ACC112 (cell line): ENCODE measurements around the gene ZFC3H1.
A peak's percentile ranks its signal among the peaks of the same experiment; 100 is the strongest.

Source experiments
- H2AFZ ChIP-seq: fragments of 200-600 bp; sonication (generic); one replicate; pipeline ENCODE4 v1.6.0; 2017; ENCODE audit warnings: antibody characterized with exemption, low read length; ENCODE audit not compliant: unreplicated experiment
- H3K27ac ChIP-seq: fragments of 200-600 bp; sonication (generic); 2 replicates; pipeline ENCODE4 v1.5.1; 2014; ENCODE audit warnings: low read depth, mild to moderate bottlenecking, antibody characterized with exemption, low read length, moderate library complexity
- H3K27me3 ChIP-seq: fragments of 200-600 bp; sonication (generic); 2 replicates; pipeline ENCODE4 v1.6.1; 2014; ENCODE audit warnings: mild to moderate bottlenecking, antibody characterized with exemption, low read length, moderate library complexity, mixed read lengths; ENCODE audit not compliant: insufficient read depth
- H3K36me3 ChIP-seq: fragments of 200-600 bp; sonication (generic); 2 replicates; pipeline ENCODE4 v1.6.1; 2016; ENCODE audit warnings: mild to moderate bottlenecking, antibody characterized with exemption, low read length, moderate library complexity, mixed read lengths; ENCODE audit not compliant: insufficient read depth
- H3K4me1 ChIP-seq: fragments of 200-600 bp; sonication (generic); one replicate; pipeline ENCODE4 v1.6.1; 2016; ENCODE audit warnings: low read length, mixed read lengths; ENCODE audit not compliant: insufficient read depth, unreplicated experiment, control insufficient read depth
- H3K4me3 ChIP-seq: fragments of 200-600 bp; sonication (generic); 2 replicates; pipeline ENCODE4 v1.5.1; 2014; ENCODE audit warnings: mild to moderate bottlenecking, low read depth, low read length
- H3K79me2 ChIP-seq: fragments of 200-600 bp; sonication (generic); one replicate; pipeline ENCODE4 v1.6.0; 2016; ENCODE audit warnings: low read length; ENCODE audit not compliant: control insufficient read depth, unreplicated experiment, insufficient read depth

Gene ZFC3H1

GRCh38 chr12:71683633-71684032, 20.0 kb upstream of the ZFC3H1 start:
- no peaks in the 10 kb centered on the region for H3K36me3 ChIP-seq
- H2AFZ ChIP-seq = no peak overlapping the region
- no peaks in the 10 kb centered on the region for H3K27me3 ChIP-seq
- no peak overlapping the region for H3K27ac ChIP-seq
- H3K4me3 ChIP-seq = no peak overlapping the region
- H3K79me2 ChIP-seq = peaks cover 9% of the 10 kb centered on the region
- H3K4me1 ChIP-seq = peaks cover 10% of the 10 kb centered on the region

DNA sequence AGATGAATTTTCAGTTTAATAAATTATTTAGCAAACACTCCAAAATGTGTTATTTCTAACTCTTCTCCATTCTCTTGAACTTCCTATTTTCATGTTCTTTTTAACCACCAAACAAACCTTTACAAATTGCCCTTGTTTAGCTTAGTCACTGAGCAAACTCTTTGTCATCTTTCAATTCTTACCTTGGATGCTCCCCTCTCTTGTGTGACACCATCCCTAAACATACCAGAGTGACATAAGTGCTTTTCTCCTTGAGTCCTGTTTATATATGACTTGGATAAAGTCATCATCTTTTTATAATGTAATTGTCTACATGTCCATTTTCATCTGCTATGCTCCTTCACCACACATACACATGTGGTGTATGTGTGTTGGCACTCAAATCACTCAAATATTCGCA, 18.8 kb upstream of the ZFC3H1 start:
- Histone ChIP-seq H3K4me3 (no peak overlapping the region), H2AFZ (no peak overlapping the region), H3K4me1 (peaks cover 6% of the 10 kb centered on the region), H3K27me3 (no peaks in the 10 kb centered on the region), H3K36me3 (no peaks in the 10 kb centered on the region), H3K79me2 (peaks cover 5% of the 10 kb centered on the region), H3K27ac (no peak overlapping the region)

GRCh38 chr12:71671816-71672215, 8.2 kb upstream of the ZFC3H1 start:
- H3K4me3 ChIP-seq = no peak overlapping the region
- H3K4me1 ChIP-seq = no peaks in the 10 kb centered on the region
- H3K36me3 ChIP-seq = no peaks in the 10 kb centered on the region
- no peak overlapping the region for H2AFZ ChIP-seq
- H3K79me2 ChIP-seq = no peaks in the 10 kb centered on the region
- H3K27ac ChIP-seq = no peak overlapping the region
- H3K27me3 ChIP-seq = no peaks in the 10 kb centered on the region

- Histone ChIP-seq H3K79me2 (peaks cover under 1% of the 10 kb centered on the region), H3K4me3 (no peak overlapping the region), H2AFZ (no peak overlapping the region), H3K27ac (no peak overlapping the region), H3K4me1 (no peaks in the 10 kb centered on the region), H3K27me3 (no peaks in the 10 kb centered on the region), H3K36me3 (no peaks in the 10 kb centered on the region)
These were observed 7.7 kb upstream of the ZFC3H1 start for GRCh38 chr12:71671311-71671710.

GRCh38 chr12:71666259-71666658, 2.6 kb upstream of the ZFC3H1 start:
- no peak overlapping the region for H2AFZ ChIP-seq
- no peaks in the 10 kb centered on the region for H3K27me3 ChIP-seq
- H3K79me2 ChIP-seq = peaks cover 41% of the 10 kb centered on the region
- no peak overlapping the region for H3K4me3 ChIP-seq
- no peak overlapping the region for H3K27ac ChIP-seq
- H3K4me1 ChIP-seq = peaks cover 9% of the 10 kb centered on the region
- H3K36me3 ChIP-seq = no peaks in the 10 kb centered on the region

DNA sequence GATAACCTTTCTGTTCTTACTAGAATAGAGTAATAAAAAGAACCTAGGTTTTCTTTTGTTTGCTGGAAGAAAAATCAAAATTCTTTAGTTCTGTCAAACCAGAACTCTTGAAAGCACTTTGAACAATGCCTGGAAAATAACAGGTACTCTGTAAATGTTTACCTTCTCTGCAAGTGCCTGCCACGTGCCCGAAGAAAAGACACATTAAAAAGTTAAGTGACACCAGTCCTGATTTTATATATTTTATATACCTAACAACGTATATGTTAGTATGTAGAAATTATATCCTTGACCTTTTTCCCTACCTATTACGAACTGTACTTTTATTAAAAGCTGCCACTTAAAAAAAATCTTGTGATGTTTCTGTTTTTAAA, 1.4 kb upstream of the ZFC3H1 start:
- Histone ChIP-seq H3K79me2 (peaks cover 48% of the 10 kb centered on the region), H3K36me3 (peaks cover 4% of the 10 kb centered on the region; the same call in 1 of the 2 replicates), H2AFZ (peak overlapping the region; percentile 82), H3K4me3 (peak overlapping the region; percentile 96), H3K27me3 (no peaks in the 10 kb centered on the region), H3K27ac (peak overlapping the region; percentile 89), H3K4me1 (peaks cover 15% of the 10 kb centered on the region)

DNA sequence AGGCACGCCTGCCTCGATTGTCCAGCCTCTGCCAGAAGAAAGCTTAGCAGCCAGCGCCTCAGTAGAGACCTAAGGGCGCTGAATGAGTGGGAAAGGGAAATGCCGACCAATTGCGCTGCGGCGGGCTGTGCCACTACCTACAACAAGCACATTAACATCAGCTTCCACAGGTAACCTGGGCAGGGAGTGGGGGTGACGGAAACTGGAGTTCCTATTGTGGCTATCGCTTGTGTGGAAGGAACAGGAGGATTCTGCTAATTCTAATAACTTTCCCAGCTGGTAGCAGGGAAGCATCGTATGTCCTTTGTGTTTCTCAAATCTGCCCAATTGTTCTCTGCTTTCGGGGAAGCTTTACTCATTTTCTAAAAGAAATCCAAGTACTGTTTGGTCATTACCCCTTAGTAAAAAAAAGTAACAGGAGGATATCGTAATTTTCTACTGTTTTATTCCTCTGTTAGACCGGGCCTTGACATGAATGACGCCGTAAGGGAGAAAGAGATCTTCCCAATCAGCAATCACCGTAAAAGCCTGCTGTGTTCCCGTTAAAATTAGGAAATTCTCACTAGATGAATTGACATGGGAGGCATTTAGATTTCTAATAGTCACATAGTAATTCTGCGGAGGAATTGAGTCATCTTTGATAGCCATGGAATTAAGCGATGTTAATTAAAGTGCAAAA, 902 bp upstream of the ZFC3H1 start:
- Histone ChIP-seq H3K27me3 (no peaks in the 10 kb centered on the region), H3K4me3 (peak overlapping the region; percentile 96), H3K4me1 (peaks cover 19% of the 10 kb centered on the region), H3K79me2 (peaks cover 53% of the 10 kb centered on the region), H3K36me3 (peaks cover 9% of the 10 kb centered on the region), H2AFZ (peak overlapping the region; percentile 82), H3K27ac (peak overlapping the region; percentile 89)

GRCh38 chr12:71662849-71663560, 643 bp downstream of the ZFC3H1 start:
- Histone ChIP-seq H3K4me1 (peaks cover 21% of the 10 kb centered on the region), H3K36me3 (peaks cover 22% of the 10 kb centered on the region), H3K27ac (peak overlapping the region; percentile 89), H3K4me3 (peak overlapping the region; percentile 96), H2AFZ (peak overlapping the region; percentile 10), H3K27me3 (no peaks in the 10 kb centered on the region), H3K79me2 (peaks cover 68% of the 10 kb centered on the region)

DNA sequence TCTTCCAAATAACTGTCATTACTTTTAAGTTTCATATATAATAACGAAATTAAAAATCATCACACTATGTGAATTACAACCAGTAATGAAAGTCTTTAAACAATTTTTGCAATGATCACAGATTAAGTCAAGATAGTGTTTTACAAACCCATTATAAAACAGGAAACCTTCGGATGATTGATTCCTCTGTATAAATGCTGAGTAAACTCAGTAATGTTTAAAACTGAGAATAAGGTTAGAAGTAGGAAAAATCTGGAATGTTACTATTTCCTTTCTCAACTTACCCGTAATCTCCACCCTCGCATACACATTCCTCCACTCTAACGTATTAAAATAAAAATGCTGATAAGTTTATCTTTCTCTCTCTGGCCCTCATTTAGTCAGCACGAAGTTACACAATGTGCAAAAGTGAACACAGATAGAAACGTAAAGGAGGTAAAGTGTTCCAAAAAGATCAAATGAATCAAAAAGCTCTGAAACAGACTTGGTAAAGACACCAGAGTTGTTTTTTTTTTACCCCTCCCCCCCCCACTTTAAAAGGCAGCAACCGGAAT, 1.6 kb downstream of the ZFC3H1 start:
- Histone ChIP-seq H3K36me3 (peaks cover 28% of the 10 kb centered on the region), H3K27me3 (no peaks in the 10 kb centered on the region), H3K27ac (peak overlapping the region; percentile 89), H3K4me1 (peaks cover 21% of the 10 kb centered on the region), H3K4me3 (peak overlapping the region; percentile 96), H2AFZ (no peak overlapping the region), H3K79me2 (peaks cover 74% of the 10 kb centered on the region)

DNA sequence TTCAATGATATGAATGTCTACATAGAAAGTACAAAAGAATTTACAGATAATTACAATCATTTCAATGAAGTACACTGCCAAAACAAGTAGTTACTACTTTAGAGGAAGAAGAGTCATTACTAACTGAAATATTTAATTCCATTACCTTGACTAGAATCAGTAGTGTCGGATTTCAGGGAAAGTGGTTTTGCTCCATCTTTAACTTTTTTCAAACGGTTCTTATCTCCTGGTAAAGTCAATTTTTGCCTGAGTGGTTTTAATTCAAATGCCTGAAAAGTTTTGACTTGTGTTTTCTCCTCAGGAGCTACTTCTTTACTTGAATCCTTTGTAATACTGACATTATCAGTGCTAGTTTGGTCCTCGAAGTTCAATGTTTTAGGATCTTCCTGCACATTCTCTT, 6.9 kb downstream of the ZFC3H1 start:
- peaks cover 77% of the 10 kb centered on the region for H3K36me3 ChIP-seq
- H3K4me1 ChIP-seq = peaks cover 17% of the 10 kb centered on the region
- peaks cover 88% of the 10 kb centered on the region for H3K79me2 ChIP-seq
- peak overlapping the region; percentile 15; the same call in 1 of the 2 replicates for H3K4me3 ChIP-seq
- no peaks in the 10 kb centered on the region for H3K27me3 ChIP-seq
- no peak overlapping the region for H2AFZ ChIP-seq
- H3K27ac ChIP-seq = no peak overlapping the region

DNA sequence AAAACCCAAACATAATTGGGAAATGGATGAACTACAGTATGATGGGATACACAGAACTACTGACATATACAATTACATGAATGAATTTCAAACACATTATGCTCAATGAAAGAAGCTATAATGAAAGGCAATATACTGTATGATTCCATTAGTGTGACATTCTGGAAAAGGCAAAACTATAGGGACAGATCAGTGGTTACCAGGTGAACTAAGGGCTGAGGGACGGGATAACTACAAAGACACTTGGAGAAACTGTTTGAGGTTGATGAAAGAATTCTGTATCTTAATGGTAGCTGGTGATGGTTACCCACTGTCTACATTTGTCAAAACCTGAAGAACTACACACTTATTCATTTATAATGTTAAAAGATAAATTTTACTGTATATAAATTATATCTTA, 7.7 kb downstream of the ZFC3H1 start:
- H3K4me1 ChIP-seq = peaks cover 17% of the 10 kb centered on the region
- H3K27ac ChIP-seq = no peak overlapping the region
- H3K79me2 ChIP-seq = peaks cover 92% of the 10 kb centered on the region
- peak overlapping the region; percentile 23; the same call in 1 of the 2 replicates for H3K4me3 ChIP-seq
- H3K36me3 ChIP-seq = peaks cover 81% of the 10 kb centered on the region
- H3K27me3 ChIP-seq = no peaks in the 10 kb centered on the region
- H2AFZ ChIP-seq = no peak overlapping the region
